Endothelial cell of umbilical vein (primary cell): Measurements from ENCODE around the gene CATSPER4. TPM values are rescaled to one million over a fixed set of nuclear protein-coding genes. Genes with fewer than 3 reads are reported as not detected.

Experiments used
- BruUV-seq: library from RNA; stranded (reverse); fragments of 400-500 nt; replicated peaks from 2 replicates; lab custom pipeline; 2021; lab: Mats Ljungman, UMichigan
- CTCF ChIA-PET: fragments of 300-600, 350-600 bp; sonication (Branson Sonifier 250); formaldehyde crosslinking; loops from one replicate; lab custom pipeline; 2021; ENCODE audit warnings: antibody characterized with exemption, inconsistent platforms; lab: Charles Lee
- POLR2A ChIA-PET: fragments of 300-600, 350-600 bp; sonication (Branson Sonifier 250); formaldehyde crosslinking; loops from one replicate; lab custom pipeline; 2021; ENCODE audit warnings: antibody characterized with exemption, inconsistent platforms; lab: Charles Lee
- DNase-seq: peaks from one replicate; pipeline ENCODE4 v3.0.0-alpha.2; 2011; ENCODE audit warnings: low read depth, low spot score
- FAIRE-seq: peaks from 2 replicates; lab custom pipeline; 2011; peaks lifted over from hg19 to GRCh38; lab: Jason Lieb, UNC
- H2AFZ ChIP-seq: 2 replicates; pipeline ENCODE4 v1.6.0; 2012; ENCODE audit warnings: low read depth, low read length, control low read depth, inconsistent platforms
- H3K27ac ChIP-seq: 2 replicates; pipeline ENCODE4 v1.5.1; 2011; ENCODE audit warnings: low read depth, mild to moderate bottlenecking, control low read depth, low read length, moderate library complexity; ENCODE audit not compliant: insufficient read depth
- H3K27me3 ChIP-seq, 2 experiments: 2 replicates each; pipeline versions ENCODE4 v1.6.0 to v1.6.1; 2011; ENCODE audit warnings: low read length in 2 of 2, mixed read lengths in 1 of 2; ENCODE audit not compliant: control insufficient read depth in 2 of 2, insufficient read depth in 2 of 2
- H3K36me3 ChIP-seq, 2 experiments: 2 replicates in 1 of 2; 3 replicates in 1 of 2; pipeline ENCODE4 v1.5.1; 2011; ENCODE audit warnings: low read length in 2 of 2, mild to moderate bottlenecking in 1 of 2, moderate library complexity in 1 of 2; ENCODE audit not compliant: control insufficient read depth in 2 of 2, insufficient read depth in 2 of 2; ENCODE audit errors: extremely low read depth in 1 of 2
- H3K4me1 ChIP-seq: 3 replicates; pipeline ENCODE4 v1.5.1; 2011; ENCODE audit warnings: mild to moderate bottlenecking, low read length; ENCODE audit not compliant: control insufficient read depth, insufficient read depth; ENCODE audit errors: extremely low read depth
- H3K4me2 ChIP-seq: 2 replicates; pipeline ENCODE4 v1.6.1; 2011; ENCODE audit warnings: low read length, control low read depth, mixed read lengths; ENCODE audit not compliant: insufficient read depth
- H3K4me3 ChIP-seq, 3 experiments: fragments of 200-600 bp in 1 of 3; sonication (generic), shearing (Covaris generic) in 1 of 3; replicated peaks in 1 of 3; 2 replicates each; pipeline ENCODE4 v1.5.1; 2011 to 2016; ENCODE audit warnings: control low read depth in 3 of 3, low read length in 3 of 3, mild to moderate bottlenecking in 2 of 3, inconsistent platforms in 1 of 3, low read depth in 1 of 3, moderate library complexity in 1 of 3; ENCODE audit not compliant: insufficient read depth in 1 of 3
- H3K79me2 ChIP-seq: 2 replicates; pipeline ENCODE4 v1.6.0; 2012; ENCODE audit warnings: low read length, inconsistent platforms; ENCODE audit not compliant: control insufficient read depth, insufficient read depth
- H3K9ac ChIP-seq: replicated peaks from 2 replicates; pipeline ENCODE3; 2011; ENCODE audit warnings: low read length, control low read depth; ENCODE audit not compliant: insufficient read depth; ENCODE audit errors: extremely low read depth
- H3K9me1 ChIP-seq: replicated peaks from 3 replicates; pipeline ENCODE4 v1.6.0; 2011; ENCODE audit warnings: mild to moderate bottlenecking, low read length; ENCODE audit not compliant: control insufficient read depth, insufficient read depth; ENCODE audit errors: extremely low read depth
- H3K9me3 ChIP-seq: replicated peaks from 2 replicates; pipeline ENCODE4 v1.5.1; 2012; ENCODE audit warnings: low read length, inconsistent platforms; ENCODE audit not compliant: control insufficient read depth, insufficient read depth
- H4K20me1 ChIP-seq: replicated peaks from 2 replicates; pipeline ENCODE3; 2011; ENCODE audit warnings: mild to moderate bottlenecking, low read length; ENCODE audit not compliant: control insufficient read depth, insufficient read depth; ENCODE audit errors: extremely low read depth
- EZH2 ChIP-seq: IDR thresholded peaks from 2 replicates; pipeline ENCODE4 v1.6.1; 2012; ENCODE audit warnings: borderline replicate concordance, low read depth, mild to moderate bottlenecking, moderate library complexity, low read length, inconsistent platforms; ENCODE audit not compliant: severe bottlenecking
- GATA2 ChIP-seq: IDR thresholded peaks from 2 replicates; pipeline ENCODE4 v1.7.0; 2011; ENCODE audit warnings: low read depth, mild to moderate bottlenecking, moderate library complexity, mixed read lengths, low read length; ENCODE audit not compliant: insufficient read length, insufficient read depth
- POLR2A ChIP-seq: IDR thresholded peaks from 2 replicates; pipeline ENCODE4 v1.6.1; 2012; ENCODE audit warnings: low read depth, mild to moderate bottlenecking, control low read depth, low read length
- POLR2AphosphoS5 ChIP-seq: IDR thresholded peaks from 2 replicates; pipeline ENCODE4 v1.6.1; 2012; ENCODE audit warnings: low read depth, mild to moderate bottlenecking, control low read depth, low read length, moderate library complexity; ENCODE audit not compliant: insufficient read depth
- dilution Hi-C: fragments of 300-500 bp; cut with MboI; formaldehyde crosslinking; loops from one replicate; pipeline ENCODE4 v1.15.0; 2019; ENCODE audit warnings: low sequenced_read_pairs; ENCODE audit not compliant: extremely low pct_ligation_motif_present
- intact Hi-C: fragments of 100-400 bp; cut with micrococcal nuclease; formaldehyde crosslinking; loops from one replicate; pipeline ENCODE4 v1.10.0; 2022
- polyA plus RNA-seq, 4 experiments: library from polyadenylated mRNA; depleted of rRNA in 3 of 4; stranded (reverse) in 3 of 4; unstranded in 1 of 4; fragments of >200 nt; gene quantifications; 2 replicates each; pipeline versions ENCODE4 v1.2.1 to v1.2.3, GENCODE V29; 2011 to 2012; ENCODE audit warnings: missing spikeins in 1 of 4
- total RNA-seq: library from RNA; stranded (reverse); gene quantifications from 2 replicates; pipeline ENCODE4 v1.2.3, GENCODE V29; 2021
- TF ChIP-seq, protein P1 (sequence below), 2 donors: IDR thresholded peaks; 1 replicate in 1 of 2; 2 replicates in 1 of 2; pipeline ENCODE4 v1.5.1; 2011; ENCODE audit warnings: low read length in 2 of 2, mild to moderate bottlenecking in 2 of 2, moderate library complexity in 2 of 2, control low read depth in 1 of 2, inconsistent platforms in 1 of 2, low read depth in 1 of 2; ENCODE audit not compliant: insufficient read depth in 1 of 2; ENCODE audit errors: extremely low read depth in 1 of 2

Gene CATSPER4
- total and polyA plus RNA-seq, 2 donors (not counting 3 experiments of a cell fraction or from before 2014, with no cell fraction given) = not detected

- H2AFZ ChIP-seq = no peak overlapping the region
- peaks cover 0 to 2% of the 10 kb centered on the region in 2 experiments for H3K27me3 ChIP-seq
- no peaks in the 10 kb centered on the region for H3K36me3 ChIP-seq
- DNase-seq (no peak), FAIRE-seq (no peak)
- H3K4me2 ChIP-seq = no peak overlapping the region
- H3K27ac ChIP-seq = no peak overlapping the region
- CTCF ChIA-PET = interaction anchor here (1.4 kb wide), 1 partner anchor 51 kb away, joined by 5 read pairs; the partner anchor contains the start of gene ZNF593
- H3K9me3 ChIP-seq = no peaks in the 10 kb centered on the region
- no TSS peak for BruUV-seq
- POLR2A ChIA-PET = no interaction called here
- intact Hi-C loops = no loop called here
- no peak overlapping the region for H3K4me3 ChIP-seq
- no peaks in the 10 kb centered on the region for H3K9me1 ChIP-seq
- no peaks in the 10 kb centered on the region for H3K79me2 ChIP-seq
- dilution Hi-C loops = no loop called here
- H3K9ac ChIP-seq = no peak overlapping the region
- no peaks in the 10 kb centered on the region for H3K4me1 ChIP-seq
- H4K20me1 ChIP-seq = no peaks in the 10 kb centered on the region
- TF ChIP-seq, protein P1, sequence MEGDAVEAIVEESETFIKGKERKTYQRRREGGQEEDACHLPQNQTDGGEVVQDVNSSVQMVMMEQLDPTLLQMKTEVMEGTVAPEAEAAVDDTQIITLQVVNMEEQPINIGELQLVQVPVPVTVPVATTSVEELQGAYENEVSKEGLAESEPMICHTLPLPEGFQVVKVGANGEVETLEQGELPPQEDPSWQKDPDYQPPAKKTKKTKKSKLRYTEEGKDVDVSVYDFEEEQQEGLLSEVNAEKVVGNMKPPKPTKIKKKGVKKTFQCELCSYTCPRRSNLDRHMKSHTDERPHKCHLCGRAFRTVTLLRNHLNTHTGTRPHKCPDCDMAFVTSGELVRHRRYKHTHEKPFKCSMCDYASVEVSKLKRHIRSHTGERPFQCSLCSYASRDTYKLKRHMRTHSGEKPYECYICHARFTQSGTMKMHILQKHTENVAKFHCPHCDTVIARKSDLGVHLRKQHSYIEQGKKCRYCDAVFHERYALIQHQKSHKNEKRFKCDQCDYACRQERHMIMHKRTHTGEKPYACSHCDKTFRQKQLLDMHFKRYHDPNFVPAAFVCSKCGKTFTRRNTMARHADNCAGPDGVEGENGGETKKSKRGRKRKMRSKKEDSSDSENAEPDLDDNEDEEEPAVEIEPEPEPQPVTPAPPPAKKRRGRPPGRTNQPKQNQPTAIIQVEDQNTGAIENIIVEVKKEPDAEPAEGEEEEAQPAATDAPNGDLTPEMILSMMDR (IDR thresholded peaks at IDR 0.05; ENCODE audit: extremely low read depth in 1 of 2, insufficient read depth in 1 of 2, low read depth in 1 of 2, low read length in 2 of 2) = no peak
- no peak for TF ChIP-seq GATA2
- TF ChIP-seq POLR2AphosphoS5 = no peak
- TF ChIP-seq EZH2 = no peak
- TF ChIP-seq POLR2A = no peak
These were observed 30.0 kb downstream of the CATSPER4 start for GRCh38 chr1:26220199-26220912.
